RPMI7951 (cell line): ENCODE measurements around the gene AMACR. TPM values are rescaled to one million over a fixed set of nuclear protein-coding genes. Genes with fewer than 3 reads are reported as not detected.
A peak's percentile ranks its signal among the peaks of the same experiment; 100 is the strongest.
"Not testable (repeated sequence)": the region's sequence is repeated elsewhere in the genome, so short reads cannot be mapped to it uniquely, and the experiment has no call there.

Experiments
- DNase-seq: peaks from one replicate; pipeline ENCODE4 v3.0.0-alpha.2; 2012; ENCODE audit warnings: low read depth
- total RNA-seq: library from RNA; depleted of rRNA; stranded (reverse); fragments of >200 nt; shearing (Covaris generic); gene quantifications from 2 replicates; pipeline ENCODE4 v1.2.3, GENCODE V29; 2014; rRNA removed

The AMACR gene
- total RNA-seq, 1 experiment from 2014 or later = 8.2 TPM

DNA sequence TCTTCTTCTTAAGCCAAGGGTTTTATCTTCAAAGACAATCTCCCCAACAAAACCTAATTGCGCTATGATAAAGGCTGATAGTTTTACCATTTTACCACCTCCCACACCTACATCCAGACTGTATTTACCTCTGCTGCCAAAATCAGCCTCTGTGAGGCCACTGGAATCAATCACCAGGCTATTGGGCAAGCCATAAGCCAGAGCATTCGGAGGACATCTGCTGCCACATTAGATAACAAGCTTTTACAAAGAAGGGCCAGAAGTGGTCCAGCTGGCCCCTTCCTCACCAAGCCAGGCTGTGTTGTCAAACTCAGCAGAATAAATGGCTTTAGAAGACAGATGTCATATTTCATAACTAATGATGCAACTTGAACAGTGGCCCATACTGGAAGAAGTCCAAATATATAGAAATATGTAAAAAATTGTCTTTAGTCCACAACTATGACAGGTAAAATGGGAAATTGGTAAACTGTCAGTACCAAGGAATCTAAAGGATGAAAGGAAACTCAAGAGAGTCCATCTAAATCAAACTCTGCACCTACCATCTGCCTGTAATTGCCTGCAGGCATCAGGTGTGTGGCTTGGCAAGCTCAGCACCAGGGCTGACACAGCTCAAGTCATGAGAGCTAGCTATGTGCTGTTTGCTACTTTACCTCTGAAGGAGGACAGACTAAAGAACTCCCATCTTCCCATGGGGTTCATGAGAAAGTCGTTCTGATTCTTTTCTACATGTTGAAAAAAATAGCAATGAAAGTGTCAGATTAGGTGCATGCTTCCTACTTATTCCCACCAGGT, 39.4 kb downstream of the AMACR start:
- DNase-seq = no peak

DNA sequence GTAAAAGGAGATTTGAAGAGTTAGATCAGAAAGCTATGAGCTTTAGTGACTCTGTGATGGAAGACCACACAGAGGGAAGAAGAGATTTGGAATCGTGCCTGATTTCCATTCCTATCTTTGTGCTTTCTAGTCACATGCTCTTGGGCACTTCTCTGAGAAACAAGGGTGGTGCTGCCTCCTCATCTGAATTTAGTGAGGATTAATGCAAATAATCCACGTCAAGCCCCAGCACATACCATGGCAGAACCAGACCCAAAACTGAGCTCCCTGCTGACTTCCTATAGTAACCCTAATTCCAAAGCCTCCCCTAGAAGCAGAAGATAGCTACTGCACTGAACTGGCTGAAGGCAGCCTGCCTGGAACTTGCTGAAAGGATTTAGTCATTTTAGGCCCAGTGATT, 41.0 kb downstream of the AMACR start:
- no peak for DNase-seq

GRCh38 chr5:33964132-33964700, 43.6 kb downstream of the AMACR start:
- DNase-seq = no peak

- no peak for DNase-seq
These were observed 49.7 kb downstream of the AMACR start for GRCh38 chr5:33958176-33958575.

DNA sequence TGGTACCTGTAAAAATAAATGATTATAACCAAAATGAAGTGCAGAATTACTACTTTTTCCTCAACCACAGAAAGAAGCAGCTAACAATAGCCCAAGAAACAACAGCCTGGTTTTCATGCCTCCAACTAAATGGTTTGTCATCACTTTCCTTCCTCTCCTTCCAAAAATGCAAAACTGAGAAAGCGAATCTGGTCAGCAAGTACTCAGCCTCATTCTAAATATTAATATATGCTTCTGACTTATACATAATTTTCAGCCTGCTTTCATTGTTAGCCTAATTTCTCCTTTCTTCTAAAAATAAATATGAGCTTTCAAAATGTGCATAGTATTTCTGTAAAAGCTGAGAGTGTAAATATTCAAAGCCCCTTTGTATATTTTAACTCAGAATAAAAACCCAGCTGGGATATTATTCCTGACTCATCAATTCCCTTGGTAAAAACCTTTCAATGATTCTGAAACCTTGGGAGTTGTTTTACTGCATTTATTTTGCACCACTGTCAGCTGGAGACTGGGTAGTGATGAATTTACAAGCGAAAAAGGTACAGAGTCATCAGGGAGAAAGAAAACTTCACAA, 50.2 kb downstream of the AMACR start:
- DNase-seq = no peak

- DNase-seq = not testable (repeated sequence)
These were observed 55.7 kb downstream of the AMACR start for GRCh38 chr5:33952175-33952574.

GRCh38 chr5:33944543-33945132, 63.2 kb downstream of the AMACR start:
- no peak for DNase-seq

GRCh38 chr5:33941090-33941489, 66.8 kb downstream of the AMACR start:
- no peak for DNase-seq

DNA sequence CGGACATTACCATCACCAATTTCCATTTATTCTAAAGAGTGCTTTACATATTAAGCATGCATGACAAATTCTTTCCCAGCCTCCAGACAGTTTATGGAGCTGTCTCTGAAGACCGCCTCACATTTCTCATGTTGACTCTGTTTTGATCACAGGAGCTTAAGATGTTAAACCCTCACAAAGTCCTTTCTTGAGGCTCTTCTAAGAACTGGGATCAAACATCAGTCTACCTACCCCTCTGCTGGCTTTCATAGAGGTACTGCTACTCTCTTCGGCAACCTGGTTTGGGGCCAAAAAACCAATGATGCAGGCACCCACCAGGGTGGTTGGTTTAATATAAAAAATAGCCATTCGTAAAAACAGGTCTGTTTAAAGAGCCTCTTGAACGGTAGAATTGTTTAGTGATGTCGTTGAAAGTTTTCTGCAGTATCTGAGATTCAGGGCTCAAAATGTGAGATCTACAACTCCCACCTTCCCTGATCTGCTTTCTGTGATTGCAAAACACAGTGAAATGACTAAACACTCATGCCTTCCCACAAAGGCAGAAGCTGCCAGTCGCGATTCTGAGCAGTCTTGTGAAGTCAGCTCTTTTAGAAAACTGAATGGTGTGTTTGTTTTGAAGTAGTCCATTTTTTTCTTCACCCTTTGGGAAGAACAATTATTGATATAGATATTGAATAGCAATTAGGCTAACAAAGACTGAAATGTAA, 68.1 kb downstream of the AMACR start:
- DNase-seq = peak; percentile 56

- DNase-seq = no peak
These were observed 69.0 kb downstream of the AMACR start for GRCh38 chr5:33938881-33939280.

- DNase-seq = no peak
These were observed 69.4 kb downstream of the AMACR start for GRCh38 chr5:33938507-33938796.

- DNase-seq = no peak
These were observed 69.9 kb downstream of the AMACR start for GRCh38 chr5:33937707-33938506.

DNA sequence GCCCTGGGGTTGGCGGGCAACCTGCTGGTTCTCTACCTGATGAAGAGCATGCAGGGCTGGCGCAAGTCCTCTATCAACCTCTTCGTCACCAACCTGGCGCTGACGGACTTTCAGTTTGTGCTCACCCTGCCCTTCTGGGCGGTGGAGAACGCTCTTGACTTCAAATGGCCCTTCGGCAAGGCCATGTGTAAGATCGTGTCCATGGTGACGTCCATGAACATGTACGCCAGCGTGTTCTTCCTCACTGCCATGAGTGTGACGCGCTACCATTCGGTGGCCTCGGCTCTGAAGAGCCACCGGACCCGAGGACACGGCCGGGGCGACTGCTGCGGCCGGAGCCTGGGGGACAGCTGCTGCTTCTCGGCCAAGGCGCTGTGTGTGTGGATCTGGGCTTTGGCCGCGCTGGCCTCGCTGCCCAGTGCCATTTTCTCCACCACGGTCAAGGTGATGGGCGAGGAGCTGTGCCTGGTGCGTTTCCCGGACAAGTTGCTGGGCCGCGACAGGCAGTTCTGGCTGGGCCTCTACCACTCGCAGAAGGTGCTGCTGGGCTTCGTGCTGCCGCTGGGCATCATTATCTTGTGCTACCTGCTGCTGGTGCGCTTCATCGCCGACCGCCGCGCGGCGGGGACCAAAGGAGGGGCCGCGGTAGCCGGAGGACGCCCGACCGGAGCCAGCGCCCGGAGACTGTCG, 70.7 kb downstream of the AMACR start:
- no peak for DNase-seq

GRCh38 chr5:33936381-33937016, 71.4 kb downstream of the AMACR start, which contains the start of gene RXFP3:
RXFP3 (plus strand) TSS chr5:33936386; CDS start chr5:33936741, 355 bp downstream.
- DNase-seq = peak; percentile 45

Other genes starting within 250 kb of the AMACR start
- gene ADAMTS12, start 116.1 kb downstream of the AMACR start, total RNA-seq = 30.0 and 31.7 TPM in 2 replicates
- not detected in 2 replicates for gene RXFP3, start 71.7 kb downstream of the AMACR start, total RNA-seq
- 0.49 and 2.0 TPM in 2 replicates for gene SLC45A2, start 23.4 kb downstream of the AMACR start, total RNA-seq
- 0.20 and 0.24 TPM in 2 replicates for gene C1QTNF3, start 35.2 kb upstream of the AMACR start, total RNA-seq